Keratinocyte (primary cell): Measurements from ENCODE around the gene DISP2.

Experiments
- EZH2 ChIP-seq: IDR thresholded peaks from one replicate; pipeline ENCODE4 v1.6.1; 2012; ENCODE audit warnings: inconsistent platforms, mild to moderate bottlenecking, low read length, moderate library complexity
- TF ChIP-seq, protein P1 (sequence below), 3 experiments: IDR thresholded peaks in 1 of 3; conservative IDR thresholded peaks in 1 of 3; optimal IDR thresholded peaks in 1 of 3; 2 replicates in 2 of 3; 3 replicates in 1 of 3; pipeline versions ENCODE3 to v1.5.1; 2011; ENCODE audit warnings: low read length in 3 of 3, mild to moderate bottlenecking in 3 of 3, moderate library complexity in 2 of 3, control low read depth in 1 of 3, inconsistent platforms in 1 of 3; ENCODE audit not compliant: insufficient read depth in 2 of 3; ENCODE audit errors: extremely low read depth in 1 of 3

DNA sequence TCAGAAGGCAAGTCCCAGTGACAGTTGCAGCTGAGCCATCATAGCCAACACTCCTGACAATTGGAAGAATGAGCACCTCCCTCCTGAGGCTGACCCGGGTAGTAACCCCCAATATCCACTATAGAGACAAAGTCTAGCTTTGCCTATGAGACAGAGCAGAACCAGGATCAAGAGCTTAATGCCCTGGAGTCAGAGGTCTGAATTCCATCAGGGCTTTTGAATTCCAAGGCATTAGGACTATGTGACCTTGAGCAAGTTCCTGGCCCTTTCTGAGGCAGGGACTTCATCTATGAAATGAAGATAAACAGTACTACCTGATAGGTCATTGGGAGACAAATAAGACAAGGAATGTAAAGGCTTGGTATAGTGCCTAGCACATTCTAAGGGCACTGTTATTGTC, 37.6 kb upstream of the DISP2 start:
- TF ChIP-seq, protein P1, sequence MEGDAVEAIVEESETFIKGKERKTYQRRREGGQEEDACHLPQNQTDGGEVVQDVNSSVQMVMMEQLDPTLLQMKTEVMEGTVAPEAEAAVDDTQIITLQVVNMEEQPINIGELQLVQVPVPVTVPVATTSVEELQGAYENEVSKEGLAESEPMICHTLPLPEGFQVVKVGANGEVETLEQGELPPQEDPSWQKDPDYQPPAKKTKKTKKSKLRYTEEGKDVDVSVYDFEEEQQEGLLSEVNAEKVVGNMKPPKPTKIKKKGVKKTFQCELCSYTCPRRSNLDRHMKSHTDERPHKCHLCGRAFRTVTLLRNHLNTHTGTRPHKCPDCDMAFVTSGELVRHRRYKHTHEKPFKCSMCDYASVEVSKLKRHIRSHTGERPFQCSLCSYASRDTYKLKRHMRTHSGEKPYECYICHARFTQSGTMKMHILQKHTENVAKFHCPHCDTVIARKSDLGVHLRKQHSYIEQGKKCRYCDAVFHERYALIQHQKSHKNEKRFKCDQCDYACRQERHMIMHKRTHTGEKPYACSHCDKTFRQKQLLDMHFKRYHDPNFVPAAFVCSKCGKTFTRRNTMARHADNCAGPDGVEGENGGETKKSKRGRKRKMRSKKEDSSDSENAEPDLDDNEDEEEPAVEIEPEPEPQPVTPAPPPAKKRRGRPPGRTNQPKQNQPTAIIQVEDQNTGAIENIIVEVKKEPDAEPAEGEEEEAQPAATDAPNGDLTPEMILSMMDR (optimal IDR thresholded peaks at IDR 0.05 in 1 of 3, IDR thresholded peaks at IDR 0.05 in 1 of 3, conservative IDR thresholded peaks at IDR 0.05 in 1 of 3; ENCODE audit: extremely low read depth in 1 of 3, insufficient read depth in 2 of 3, low read length in 3 of 3): no peak
- TF ChIP-seq EZH2: no peak
